HepG2 (cell line): ENCODE results near the gene TRMT1. TPM values are rescaled to one million over a fixed set of nuclear protein-coding genes. Genes with fewer than 3 reads are reported as not detected.

Source experiments
- ATAC-seq: fragments of 200-7000 bp; cut with Tn5 transposase; 3 replicates; pipeline ENCODE4 v1.9.1; 2020; ENCODE audit warnings: mild to moderate bottlenecking, moderate library complexity
- BruUV-seq: library from RNA; stranded (reverse); fragments of 400-500 nt; replicated peaks from 2 replicates; lab custom pipeline; 2021; lab: Mats Ljungman, UMichigan
- CTCF ChIA-PET: fragments of 300-600 bp; formaldehyde crosslinking; extraction: SDS; loops from one replicate; lab custom pipeline; 2021; ENCODE audit warnings: low total read pairs, inconsistent platforms, low intra/inter-chr PET ratio; lab: Yijun Ruan, JAX
- POLR2A ChIA-PET: fragments of 350-600 bp; sonication (Branson Sonifier 250); formaldehyde crosslinking; loops from one replicate; lab custom pipeline; 2020; ENCODE audit warnings: antibody characterized with exemption, inconsistent platforms; lab: Yijun Ruan, JAX
- DNase-seq: peaks from one replicate; pipeline ENCODE4 v3.0.0-alpha.2; 2015; ENCODE audit warnings: low spot score
- FAIRE-seq: peaks from 3 replicates; lab custom pipeline; 2011; peaks lifted over from hg19 to GRCh38; lab: Jason Lieb, UNC
- H2AFZ ChIP-seq: one replicate; pipeline ENCODE4 v1.6.1; 2011; ENCODE audit warnings: low read length, inconsistent platforms
- H3K27ac ChIP-seq: fragments of 300-600 bp; 3 replicates; pipeline ENCODE4 v1.8.0; 2011; ENCODE audit warnings: mixed run types, mild to moderate bottlenecking, mixed read lengths, low read length, inconsistent platforms; ENCODE audit not compliant: insufficient read depth; ENCODE audit errors: extremely low read length
- H3K27me3 ChIP-seq, 2 experiments: fragments of 200-600 bp in 1 of 2; 2 replicates in 1 of 2; 3 replicates in 1 of 2; pipeline versions ENCODE4 v1.6.0 to v1.8.0; 2011; ENCODE audit warnings: low read length in 2 of 2, mild to moderate bottlenecking in 2 of 2, moderate library complexity in 2 of 2, inconsistent platforms in 1 of 2; ENCODE audit not compliant: insufficient read depth in 2 of 2, control insufficient read depth in 1 of 2
- H3K36me3 ChIP-seq, 2 experiments: fragments of 200-600 bp in 1 of 2; replicated peaks in 1 of 2; 2 replicates in 1 of 2; 3 replicates in 1 of 2; pipeline versions ENCODE4 v1.5.1 to v1.8.0; 2011; ENCODE audit warnings: low read length in 2 of 2, inconsistent platforms in 1 of 2; ENCODE audit not compliant: insufficient read depth in 2 of 2, control insufficient read depth in 1 of 2
- H3K4me1 ChIP-seq: 2 replicates; pipeline ENCODE4 v1.5.1; 2012; ENCODE audit warnings: low read length, inconsistent platforms; ENCODE audit not compliant: insufficient read depth
- H3K4me2 ChIP-seq: 2 replicates; pipeline ENCODE4 v1.6.0; 2011; ENCODE audit warnings: low read depth, low read length, inconsistent platforms
- H3K4me3 ChIP-seq, 3 experiments: fragments of 200-600 bp in 1 of 3; sonication (generic), shearing (Covaris generic) in 1 of 3; replicated peaks in 1 of 3; 2 replicates each; pipeline ENCODE4 v1.5.1; 2011 to 2016; ENCODE audit warnings: low read length in 3 of 3, inconsistent platforms in 2 of 3, low read depth in 2 of 3, mild to moderate bottlenecking in 2 of 3, control low read depth in 1 of 3, mixed read lengths in 1 of 3; ENCODE audit not compliant: insufficient read depth in 1 of 3
- H3K79me2 ChIP-seq: one replicate; pipeline ENCODE4 v1.6.1; 2011; ENCODE audit warnings: low read length, inconsistent platforms; ENCODE audit not compliant: insufficient read depth
- H3K9ac ChIP-seq: 2 replicates; pipeline ENCODE4 v1.6.0; 2011; ENCODE audit warnings: mild to moderate bottlenecking, low read depth, low read length, inconsistent platforms; ENCODE audit not compliant: insufficient read depth
- H3K9me3 ChIP-seq: 2 replicates; pipeline ENCODE4 v1.5.1; 2012; ENCODE audit warnings: mild to moderate bottlenecking, low read length
- H4K20me1 ChIP-seq: 2 replicates; pipeline ENCODE4 v1.6.0; 2011; ENCODE audit warnings: inconsistent platforms, mild to moderate bottlenecking, low read length, moderate library complexity; ENCODE audit not compliant: insufficient read depth
- GLMP ChIP-seq: sonication (generic); formaldehyde crosslinking; IDR thresholded peaks from 2 replicates; pipeline ENCODE4 v1.9.0; 2021; ENCODE audit warnings: missing genetic modification reagents, mild to moderate bottlenecking, borderline replicate concordance
- GTF2F1 ChIP-seq: fragments of 150-350 bp; IDR thresholded peaks from 2 replicates; pipeline ENCODE4 v1.6.1; 2014; ENCODE audit warnings: low read length
- MAFK ChIP-seq, 2 experiments: IDR thresholded peaks in 1 of 2; conservative IDR thresholded peaks in 1 of 2; 2 replicates each; pipeline ENCODE4 v1.6.1; 2011; ENCODE audit warnings: improper control_type of control experiment in 2 of 2, low read length in 2 of 2
- MED1 ChIP-seq: sonication (generic); formaldehyde crosslinking; IDR thresholded peaks from 2 replicates; pipeline ENCODE4 v1.4.0; 2020; ENCODE audit warnings: missing genetic modification reagents
- TRIM22 ChIP-seq: fragments of 450-650 bp; IDR thresholded peaks from 2 replicates; pipeline ENCODE4 v1.6.1; 2017
- ZBTB33 ChIP-seq: sonication (generic); formaldehyde crosslinking; IDR thresholded peaks from 2 replicates; pipeline ENCODE4 v1.4.0; 2020; ENCODE audit warnings: missing genetic modification reagents
- ZFX ChIP-seq: sonication (generic); formaldehyde crosslinking; IDR thresholded peaks from 2 replicates; pipeline ENCODE4 v1.4.0; 2020; ENCODE audit warnings: mild to moderate bottlenecking, low read depth, missing genetic modification reagents, moderate library complexity
- ZNF335 ChIP-seq: sonication (generic); formaldehyde crosslinking; IDR thresholded peaks from 2 replicates; pipeline ENCODE4 v1.4.0; 2020; ENCODE audit warnings: missing genetic modification reagents
- ZNF407 ChIP-seq: sonication (generic); formaldehyde crosslinking; IDR thresholded peaks from one replicate; pipeline ENCODE4 v1.5.1; 2020; ENCODE audit warnings: mild to moderate bottlenecking, missing genetic modification reagents; ENCODE audit errors: not compliant biosample characterization
- WGBS: methylation state at CpG from one replicate; pipeline ENCODE4 v1.1.6; 2017; ENCODE audit warnings: low lambda C conversion rate; 5-methylcytosine and 5-hydroxymethylcytosine counted together
- in situ Hi-C: cut with HindIII; loops from 2 replicates; pipeline ENCODE4 v1.10.0; 2017; ENCODE audit warnings: low pct_unique_long_range_greater_than_20kb; ENCODE audit not compliant: extremely low pct_ligation_motif_present
- intact Hi-C: fragments of 100-400 bp; cut with micrococcal nuclease; formaldehyde crosslinking; loops from one replicate; pipeline ENCODE4 v1.10.0; 2022; ENCODE audit not compliant: unreplicated experiment
- polyA plus RNA-seq, 8 experiments: library from polyadenylated mRNA; depleted of rRNA in 3 of 8; stranded (reverse) in 7 of 8; unstranded in 1 of 8; fragments of >200 nt; fragmentation: Illumina TruSeq in 4 of 8; extraction: Trizol in 4 of 8; gene quantifications; 2 replicates each; pipeline versions ENCODE4 v1.2.1 to v1.2.3, GENCODE V29; 2011 to 2016; ENCODE audit warnings: low read depth in 4 of 8, missing spikeins in 1 of 8, mixed read lengths in 1 of 8; ENCODE audit not compliant: insufficient read depth in 1 of 8
- total RNA-seq, 5 experiments: library from RNA; depleted of rRNA; stranded (reverse); fragments of >200 nt; fragmentation: Illumina TruSeq; extraction: Trizol; gene quantifications; 2 replicates each; pipeline ENCODE4 v1.2.3, GENCODE V29; 2016; ENCODE audit warnings: low read depth in 1 of 5

Gene TRMT1
- total and polyA plus RNA-seq, 2 of the 13 experiments (the other 11 are each of a cell fraction or from before 2014, with no cell fraction given) = 35.5 to 44.1 TPM

- ChIA-PET CTCF (no interaction called here), POLR2A (interaction anchor here (2.9 to 7.1 kb wide), 4 partner anchors 24 to 71 kb away, joined by 21 to 121 read pairs (median 38); no protein-coding TSS in a partner anchor)
- WGBS = 88% methylated on average over 15 of the region's 17 CpGs
- Histone ChIP-seq H2AFZ (no peak overlapping the region), H3K36me3 (no peaks in the 10 kb centered on the region), H3K4me1 (peaks cover 96% of the 10 kb centered on the region), H3K4me3 (no peak overlapping the region), H3K9me3 (no peaks in the 10 kb centered on the region), H4K20me1 (peaks cover under 1% of the 10 kb centered on the region; the same call in 1 of the 2 replicates), H3K27ac (peak overlapping the region; percentile 91), H3K79me2 (peaks cover 23% of the 10 kb centered on the region), H3K27me3 (no peaks in the 10 kb centered on the region), H3K9ac (peak overlapping the region; percentile 75), H3K4me2 (0 out of 2 replicates have a peak overlapping the region, but pooled peaks have one; percentile 16)
- intact Hi-C loops = no loop called here
- ATAC-seq (no peak), DNase-seq (no peak), FAIRE-seq (no peak)
- no TSS peak for BruUV-seq
- no peak for TF ChIP-seq ZFX (CRISPR knock-in tag)
- TF ChIP-seq MED1 (CRISPR knock-in tag) = no peak
- no peak for TF ChIP-seq ZNF407 (CRISPR knock-in tag)
- no peak for TF ChIP-seq MAFK (conservative IDR thresholded peaks at IDR 0.05 in 1 of 2, IDR thresholded peaks at IDR 0.05 in 1 of 2; ENCODE audit: low read length in 2 of 2)
- TF ChIP-seq GLMP (CRISPR knock-in tag) = no peak
- no peak for TF ChIP-seq GTF2F1
- no peak for TF ChIP-seq ZBTB33
- no peak for TF ChIP-seq TRIM22
- no peak for TF ChIP-seq ZNF335 (CRISPR knock-in tag)
- in situ Hi-C loops = no loop called here
Measured at GRCh38 chr19:13056052-13056660, 60.4 kb downstream of the TRMT1 start.
